ENCODE data around the gene GALNT18.

The GALNT18 gene

DNA sequence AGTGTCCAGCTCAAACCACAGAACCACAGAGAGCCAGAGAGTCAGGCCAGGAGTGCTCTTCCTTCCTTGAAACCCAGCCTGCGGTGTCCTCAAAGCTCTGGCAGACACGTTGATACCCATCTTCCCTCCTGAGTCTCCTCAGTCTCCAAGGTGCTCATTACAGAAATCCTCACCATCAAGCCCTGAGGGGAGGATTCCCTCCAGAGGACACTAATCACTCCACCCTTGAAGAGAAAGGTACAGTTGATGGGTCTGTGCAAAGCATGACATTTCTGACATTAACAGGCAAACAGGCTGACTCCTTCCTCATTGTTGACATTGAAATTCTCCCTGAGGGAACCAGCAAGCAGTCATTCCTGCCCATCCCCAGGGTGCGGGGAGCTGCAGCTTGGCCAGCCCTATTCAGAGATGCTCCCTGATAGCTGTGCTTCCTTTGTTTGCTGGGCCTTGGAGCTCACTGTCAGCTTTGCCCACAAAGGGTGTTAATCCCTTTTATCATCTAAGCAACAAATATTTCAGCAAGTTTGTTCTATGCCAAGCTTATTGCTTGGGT lies 167.1 kb downstream of the GALNT18 start:
- Histone ChIP-seq H4K20me1 (ENCODE audit: insufficient read depth) (no peaks in the 10 kb centered on the region), H2AFZ (ENCODE audit: low read depth) (no peak overlapping the region), H3K36me3 (ENCODE audit: insufficient read depth) (no peaks in the 10 kb centered on the region), H3K4me1 (ENCODE audit: low read depth, poor library complexity, severe bottlenecking) (peaks cover 7% of the 10 kb centered on the region), H3K9ac (no peak overlapping the region), H3K79me2 (ENCODE audit: insufficient read depth, low read depth) (no peaks in the 10 kb centered on the region), H3K27ac (no peak overlapping the region), H3K4me3 (IDR thresholded peaks at IDR 0.05; ENCODE audit: insufficient read depth, low read depth, low read length) (no peak overlapping the region), H3K27me3 (ENCODE audit: insufficient read depth, low read depth) (no peaks in the 10 kb centered on the region), H3K4me2 (no peak overlapping the region)
- TF ChIP-seq, protein P1, sequence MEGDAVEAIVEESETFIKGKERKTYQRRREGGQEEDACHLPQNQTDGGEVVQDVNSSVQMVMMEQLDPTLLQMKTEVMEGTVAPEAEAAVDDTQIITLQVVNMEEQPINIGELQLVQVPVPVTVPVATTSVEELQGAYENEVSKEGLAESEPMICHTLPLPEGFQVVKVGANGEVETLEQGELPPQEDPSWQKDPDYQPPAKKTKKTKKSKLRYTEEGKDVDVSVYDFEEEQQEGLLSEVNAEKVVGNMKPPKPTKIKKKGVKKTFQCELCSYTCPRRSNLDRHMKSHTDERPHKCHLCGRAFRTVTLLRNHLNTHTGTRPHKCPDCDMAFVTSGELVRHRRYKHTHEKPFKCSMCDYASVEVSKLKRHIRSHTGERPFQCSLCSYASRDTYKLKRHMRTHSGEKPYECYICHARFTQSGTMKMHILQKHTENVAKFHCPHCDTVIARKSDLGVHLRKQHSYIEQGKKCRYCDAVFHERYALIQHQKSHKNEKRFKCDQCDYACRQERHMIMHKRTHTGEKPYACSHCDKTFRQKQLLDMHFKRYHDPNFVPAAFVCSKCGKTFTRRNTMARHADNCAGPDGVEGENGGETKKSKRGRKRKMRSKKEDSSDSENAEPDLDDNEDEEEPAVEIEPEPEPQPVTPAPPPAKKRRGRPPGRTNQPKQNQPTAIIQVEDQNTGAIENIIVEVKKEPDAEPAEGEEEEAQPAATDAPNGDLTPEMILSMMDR (conservative IDR thresholded peaks at IDR 0.05; ENCODE audit: low read depth, low read length) = no peak

GRCh38 chr11:11451501-11452005 lies 170.3 kb downstream of the GALNT18 start:
- no peak overlapping the region for H2AFZ ChIP-seq (ENCODE audit: low read depth)
- 0 out of 2 replicates have a peak, but pooled peaks cover 5% of the 10 kb centered on the region for H3K79me2 ChIP-seq (ENCODE audit: insufficient read depth, low read depth)
- no peak overlapping the region for H3K27ac ChIP-seq
- H3K4me1 ChIP-seq (ENCODE audit: low read depth, poor library complexity, severe bottlenecking) = no peaks in the 10 kb centered on the region
- TF ChIP-seq, protein P1 (conservative IDR thresholded peaks at IDR 0.05; ENCODE audit: low read depth, low read length) = no peak
- no peak overlapping the region for H3K4me3 ChIP-seq (IDR thresholded peaks at IDR 0.05; ENCODE audit: insufficient read depth, low read depth, low read length)
- no peak overlapping the region for H3K4me2 ChIP-seq
- H3K27me3 ChIP-seq (ENCODE audit: insufficient read depth, low read depth) = no peaks in the 10 kb centered on the region
- H3K9ac ChIP-seq = no peak overlapping the region
- no peaks in the 10 kb centered on the region for H3K36me3 ChIP-seq (ENCODE audit: insufficient read depth)
- H4K20me1 ChIP-seq (ENCODE audit: insufficient read depth) = no peaks in the 10 kb centered on the region

- Histone ChIP-seq H3K4me2 (no peak overlapping the region), H4K20me1 (ENCODE audit: insufficient read depth) (no peaks in the 10 kb centered on the region), H3K27me3 (ENCODE audit: insufficient read depth, low read depth) (no peaks in the 10 kb centered on the region), H3K27ac (no peak overlapping the region), H3K36me3 (ENCODE audit: insufficient read depth) (no peaks in the 10 kb centered on the region), H2AFZ (ENCODE audit: low read depth) (no peak overlapping the region), H3K4me1 (ENCODE audit: low read depth, poor library complexity, severe bottlenecking) (no peaks in the 10 kb centered on the region), H3K4me3 (IDR thresholded peaks at IDR 0.05; ENCODE audit: insufficient read depth, low read depth, low read length) (no peak overlapping the region), H3K79me2 (ENCODE audit: insufficient read depth, low read depth) (0 out of 2 replicates have a peak, but pooled peaks cover 5% of the 10 kb centered on the region), H3K9ac (no peak overlapping the region)
- TF ChIP-seq, protein P1 (conservative IDR thresholded peaks at IDR 0.05; ENCODE audit: low read depth, low read length) = no peak
Measured at GRCh38 chr11:11450744-11451362, 171.0 kb downstream of the GALNT18 start.

- Histone ChIP-seq H3K27ac (no peak overlapping the region), H3K9ac (no peak overlapping the region), H3K27me3 (ENCODE audit: insufficient read depth, low read depth) (no peaks in the 10 kb centered on the region), H3K36me3 (ENCODE audit: insufficient read depth) (no peaks in the 10 kb centered on the region), H3K4me1 (ENCODE audit: low read depth, poor library complexity, severe bottlenecking) (no peaks in the 10 kb centered on the region), H2AFZ (ENCODE audit: low read depth) (no peak overlapping the region), H3K4me2 (no peak overlapping the region), H4K20me1 (ENCODE audit: insufficient read depth) (no peaks in the 10 kb centered on the region), H3K4me3 (IDR thresholded peaks at IDR 0.05; ENCODE audit: insufficient read depth, low read depth, low read length) (no peak overlapping the region), H3K79me2 (ENCODE audit: insufficient read depth, low read depth) (0 out of 2 replicates have a peak, but pooled peaks cover 5% of the 10 kb centered on the region)
- TF ChIP-seq, protein P1 (conservative IDR thresholded peaks at IDR 0.05; ENCODE audit: low read depth, low read length) = no peak
Measured at GRCh38 chr11:11449327-11449726, 172.5 kb downstream of the GALNT18 start.

All from KMS-11 (cell line).